ENCODE data around the gene VAV1.

Gene VAV1

DNA sequence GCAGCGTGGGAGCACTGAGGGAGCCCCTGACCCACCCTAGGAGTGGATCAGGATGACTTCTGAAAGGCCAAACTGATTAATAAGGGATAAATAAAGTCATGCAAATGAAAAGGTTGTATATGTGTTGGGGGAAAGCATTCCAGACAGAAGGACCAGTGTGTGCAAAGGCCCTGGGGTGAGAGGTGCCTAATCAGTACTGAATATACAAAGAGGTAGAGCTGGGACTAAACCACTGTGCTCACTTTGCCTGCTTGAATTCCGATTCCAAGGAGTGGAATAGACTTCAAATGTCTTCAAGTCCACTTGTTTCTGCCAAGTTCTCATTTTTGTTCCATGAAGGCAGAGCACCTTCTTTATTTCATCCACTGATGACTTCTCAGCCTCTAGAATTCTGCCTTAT is 82.2 kb downstream of the VAV1 start:
- DNase-seq: no peak

DNA sequence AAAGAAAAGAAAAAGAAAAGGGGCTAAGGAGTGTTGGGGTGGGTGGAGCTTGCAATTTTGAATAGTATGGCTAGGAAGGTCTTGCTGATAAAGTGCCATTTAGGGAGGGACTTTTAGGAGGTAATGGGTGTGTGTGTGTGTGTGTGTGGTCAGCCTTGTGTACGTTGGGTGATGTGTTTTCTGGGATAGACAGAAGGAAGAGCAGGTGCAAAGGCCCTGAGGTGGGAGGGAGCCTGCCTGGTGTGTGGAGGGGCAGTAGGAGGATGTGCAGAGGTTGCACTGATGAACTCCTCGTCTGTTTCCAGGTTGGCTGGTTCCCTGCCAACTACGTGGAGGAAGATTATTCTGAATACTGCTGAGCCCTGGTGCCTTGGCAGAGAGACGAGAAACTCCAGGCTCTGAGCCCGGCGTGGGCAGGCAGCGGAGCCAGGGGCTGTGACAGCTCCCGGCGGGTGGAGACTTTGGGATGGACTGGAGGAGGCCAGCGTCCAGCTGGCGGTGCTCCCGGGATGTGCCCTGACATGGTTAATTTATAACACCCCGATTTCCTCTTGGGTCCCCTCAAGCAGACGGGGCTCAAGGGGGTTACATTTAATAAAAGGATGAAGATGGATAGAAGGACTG is 84.4 kb downstream of the VAV1 start:
- DNase-seq: no peak

DNA sequence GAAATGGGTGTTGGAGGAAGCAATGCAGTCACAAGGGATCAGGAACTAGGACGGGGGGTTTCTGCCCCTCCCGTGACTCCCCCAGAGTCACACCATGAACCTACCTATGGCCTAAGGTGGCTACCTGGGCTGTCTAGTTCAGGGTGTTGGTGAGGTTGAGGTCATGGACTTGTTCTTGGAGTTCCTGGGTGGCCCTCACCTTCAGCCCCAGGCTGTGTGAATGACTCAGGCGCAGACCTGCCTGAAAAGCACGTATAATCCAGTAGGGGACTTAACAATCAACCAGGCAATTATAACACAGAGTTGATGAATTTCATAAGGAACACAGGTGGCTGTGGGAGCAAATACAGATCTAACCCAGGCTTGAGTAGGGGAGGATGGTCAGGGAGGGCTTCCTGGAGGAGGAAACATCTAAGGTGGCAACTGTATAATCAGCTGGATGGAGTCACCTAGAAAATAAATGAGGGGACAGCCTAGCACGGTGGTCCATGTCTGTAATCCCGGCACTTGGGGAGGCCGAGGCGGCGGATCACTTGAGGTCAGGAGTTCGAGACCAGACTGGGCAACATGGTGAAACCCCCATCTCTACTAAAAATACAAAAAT is 89.3 kb downstream of the VAV1 start:
- no peak for DNase-seq

DNA sequence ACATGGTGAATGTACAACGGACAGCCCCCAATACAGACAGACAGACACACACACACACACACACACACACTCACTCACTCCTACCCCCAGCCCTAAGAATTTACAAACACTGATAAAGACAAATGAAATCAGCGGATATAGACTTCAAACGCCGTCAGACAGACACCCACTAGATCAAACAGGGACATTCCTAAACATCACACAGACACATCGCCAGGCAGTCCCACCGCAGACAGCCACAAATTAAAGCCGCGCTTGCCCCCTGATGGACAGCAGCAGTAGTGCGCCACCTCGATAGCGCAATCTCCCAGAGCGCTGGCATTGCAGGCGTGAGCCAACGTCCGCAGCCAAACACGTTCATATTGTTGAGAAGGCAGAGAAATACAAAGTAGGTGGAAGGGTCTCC is 90.2 kb downstream of the VAV1 start:
- DNase-seq: peak; percentile 81

DNA sequence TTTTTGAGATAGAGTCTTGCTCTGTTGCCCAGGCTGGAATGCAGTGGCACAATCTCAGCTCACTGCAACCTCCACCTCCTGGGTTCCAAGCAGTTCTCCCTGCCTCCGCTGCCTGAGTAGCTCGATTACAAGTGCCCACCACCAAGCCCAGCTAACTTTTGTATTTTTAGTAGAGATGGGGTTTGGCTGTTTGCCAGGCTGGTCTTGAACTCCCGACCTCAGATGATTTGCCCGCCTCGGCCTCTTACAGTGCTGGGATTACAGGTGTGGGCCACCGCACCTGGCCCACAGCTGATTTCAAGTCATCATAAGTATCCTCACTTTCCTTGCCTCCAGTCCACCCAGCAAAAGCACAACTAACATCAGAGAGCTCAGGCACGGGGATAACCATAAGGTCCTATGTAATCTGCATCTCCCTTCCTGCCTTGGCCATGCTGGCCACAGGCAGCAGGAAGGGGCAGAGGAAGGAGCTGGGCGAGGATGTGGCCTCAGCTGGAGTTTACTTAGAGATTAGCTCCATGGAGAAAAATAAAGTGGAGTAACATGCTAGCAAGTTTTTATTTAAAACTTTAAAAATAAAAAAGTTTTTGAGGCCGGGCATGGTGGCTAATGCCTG is 91.9 kb downstream of the VAV1 start:
- DNase-seq: no peak

DNA sequence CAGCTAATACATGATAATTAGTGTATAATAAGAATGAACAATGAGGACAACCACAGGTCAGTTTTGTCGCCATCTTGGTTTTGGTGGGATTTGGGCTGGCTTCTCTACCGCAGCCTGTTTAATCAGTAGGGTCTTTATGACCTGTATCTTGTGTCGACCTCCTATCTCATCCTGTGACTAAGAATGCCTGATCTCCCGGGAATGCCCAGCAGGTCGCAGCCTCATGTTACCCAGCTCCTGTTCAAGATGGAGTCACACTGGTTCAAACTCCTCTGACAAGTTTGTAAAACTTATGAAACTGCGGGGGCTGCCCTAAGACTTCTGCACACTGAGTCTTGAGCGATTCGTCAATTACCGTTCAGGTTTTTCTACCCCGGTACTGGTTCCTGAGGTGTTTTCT is 93.3 kb downstream of the VAV1 start:
- DNase-seq: no peak

DNA sequence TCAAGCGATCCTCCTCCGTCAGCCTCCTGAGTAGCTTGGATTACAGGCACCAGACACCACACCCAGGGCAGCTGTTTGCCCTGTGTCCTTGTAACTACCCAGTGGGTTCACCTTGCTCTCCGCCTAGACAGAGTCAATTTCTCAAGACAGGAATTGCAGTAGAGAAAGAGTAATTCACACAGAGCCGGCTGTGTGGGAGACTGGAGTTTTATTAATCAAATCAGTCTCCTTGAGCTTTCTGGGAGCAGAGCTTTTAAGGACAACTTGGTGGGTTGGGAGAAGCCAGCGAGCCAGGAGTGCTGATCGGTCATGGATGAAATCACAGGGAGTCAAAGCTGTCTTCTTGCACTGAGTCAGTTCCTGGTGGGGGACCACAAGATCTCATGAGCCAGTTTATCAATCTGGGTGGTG is 94.2 kb downstream of the VAV1 start:
- peak; percentile 88 for DNase-seq

DNA sequence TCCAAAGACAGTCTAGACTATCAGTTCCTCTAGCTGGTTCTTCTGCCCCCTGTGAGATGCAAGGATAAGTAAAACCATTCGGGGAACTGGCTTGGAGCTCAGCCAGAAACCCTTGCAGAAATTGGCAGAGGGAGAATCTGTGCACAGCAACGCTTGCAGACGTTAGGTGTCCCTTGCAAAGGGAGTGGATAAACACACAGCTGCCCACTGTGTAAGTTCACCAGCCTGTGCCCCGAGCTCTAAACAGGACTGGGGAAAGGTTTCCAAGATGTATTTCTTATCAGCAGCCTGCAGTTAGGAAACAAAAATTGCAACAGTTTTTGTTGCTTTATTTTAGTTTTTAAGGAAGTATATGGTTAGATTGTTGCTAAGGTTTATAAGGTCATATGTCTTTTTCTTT is 95.8 kb downstream of the VAV1 start:
- no peak for DNase-seq

DNA sequence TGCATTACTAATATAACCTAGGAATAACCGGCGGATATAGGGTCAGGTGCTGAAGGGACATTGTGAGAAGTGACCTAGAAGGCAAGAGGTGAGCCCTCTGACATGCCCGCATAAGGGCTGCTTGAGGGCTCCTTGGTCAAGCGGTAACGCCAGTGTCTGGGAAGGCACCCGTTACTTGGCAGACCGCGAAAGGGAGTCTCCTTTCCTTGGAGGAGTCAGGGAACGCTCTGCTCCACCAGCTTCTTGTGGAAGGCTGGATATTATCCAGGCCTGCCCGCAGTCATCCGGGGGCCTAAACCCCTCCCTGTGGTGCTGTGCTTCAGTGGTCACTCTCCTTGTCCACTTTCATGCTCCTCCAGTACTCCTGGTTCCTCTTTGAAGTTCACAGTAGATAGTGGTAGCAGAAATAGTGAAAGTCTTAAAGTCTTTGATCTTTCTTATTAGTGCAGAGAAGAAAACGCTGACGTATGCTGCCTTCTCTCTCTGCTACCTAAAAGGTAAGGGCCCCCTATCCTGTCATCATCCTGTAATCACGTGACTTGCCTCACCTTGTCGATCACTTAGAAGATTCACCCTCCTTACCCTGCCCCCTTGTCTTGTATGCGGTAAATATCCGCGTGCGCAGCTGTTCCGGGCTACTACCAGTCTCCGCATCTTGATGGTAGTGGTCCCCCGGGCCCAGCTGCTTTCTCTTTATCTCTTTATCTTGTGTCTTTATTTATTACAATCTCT is 96.8 kb downstream of the VAV1 start:
- peak; percentile 38 for DNase-seq

DNA sequence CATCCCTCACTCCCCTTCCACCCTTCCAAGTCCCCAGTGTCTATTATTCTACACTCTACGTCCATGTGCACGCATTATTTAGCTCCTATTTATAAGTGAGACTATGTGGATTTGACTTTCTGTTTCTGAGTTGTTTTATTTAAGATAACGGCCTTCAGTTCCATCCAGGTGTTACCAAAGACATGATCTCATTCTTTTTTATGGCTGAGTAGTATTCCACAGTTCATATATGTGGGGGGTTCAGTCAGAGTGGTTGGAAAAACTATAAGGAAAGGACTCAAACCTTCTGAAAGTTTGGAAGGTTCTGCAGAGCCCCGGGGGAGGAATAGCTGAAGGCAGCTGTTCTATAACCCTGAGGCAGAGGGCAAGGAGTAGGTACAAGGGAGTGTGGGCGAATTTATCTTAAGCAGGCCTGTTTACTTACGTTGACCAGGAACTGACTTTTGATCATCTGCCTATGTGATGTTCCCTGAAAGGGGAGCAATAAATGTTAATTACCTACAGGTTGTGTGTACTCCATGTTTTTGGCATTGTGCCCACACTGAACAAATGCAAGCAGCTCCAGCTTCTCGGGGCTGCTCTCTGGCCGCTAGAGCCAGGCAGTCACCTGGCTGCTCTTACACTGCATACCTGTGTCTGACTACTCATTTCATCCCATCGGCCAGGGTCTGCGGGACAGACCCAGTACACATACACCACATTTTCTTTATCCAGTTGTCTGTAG is 101.4 kb downstream of the VAV1 start:
- DNase-seq: no peak

DNA sequence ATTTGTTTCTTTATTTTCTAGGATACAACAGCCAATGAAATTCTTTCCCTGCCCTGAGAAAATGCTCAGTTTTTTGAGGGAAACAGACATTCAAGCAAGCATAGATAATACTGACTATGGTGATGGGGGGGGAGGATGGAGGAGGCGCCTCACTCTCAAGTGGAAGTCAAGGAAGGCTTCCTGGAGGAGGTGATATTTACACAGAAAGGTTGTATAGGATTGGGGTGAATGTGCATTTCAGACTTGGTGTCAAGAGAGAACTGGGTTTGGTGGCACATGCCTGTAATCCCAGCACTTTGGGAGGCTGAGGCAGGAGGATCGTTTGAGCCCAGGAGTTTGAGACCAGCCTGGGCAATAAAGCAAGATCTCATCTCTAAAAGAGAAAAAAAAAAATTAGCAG is 102.7 kb downstream of the VAV1 start:
- DNase-seq: no peak

DNA sequence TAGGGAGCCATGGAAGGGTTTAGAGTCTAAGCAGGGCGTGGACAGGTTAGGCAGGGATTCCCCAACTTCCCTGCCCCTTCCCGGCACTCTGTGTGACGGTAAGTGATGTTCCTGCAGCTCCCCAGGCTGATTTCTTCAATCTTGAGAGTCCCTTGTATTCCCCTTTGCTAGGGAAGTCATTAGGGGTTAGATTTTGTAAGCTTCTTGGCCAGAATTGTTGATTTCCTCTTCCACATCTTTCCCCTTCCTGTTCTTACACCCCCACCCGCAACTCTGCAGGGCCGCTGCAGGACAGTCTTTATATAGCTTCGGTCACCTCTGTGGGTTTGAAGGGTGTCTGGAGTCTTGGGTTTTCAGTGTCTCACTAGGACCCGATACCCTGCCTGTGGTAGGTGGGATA is 104.2 kb downstream of the VAV1 start:
- no peak for DNase-seq

DNA sequence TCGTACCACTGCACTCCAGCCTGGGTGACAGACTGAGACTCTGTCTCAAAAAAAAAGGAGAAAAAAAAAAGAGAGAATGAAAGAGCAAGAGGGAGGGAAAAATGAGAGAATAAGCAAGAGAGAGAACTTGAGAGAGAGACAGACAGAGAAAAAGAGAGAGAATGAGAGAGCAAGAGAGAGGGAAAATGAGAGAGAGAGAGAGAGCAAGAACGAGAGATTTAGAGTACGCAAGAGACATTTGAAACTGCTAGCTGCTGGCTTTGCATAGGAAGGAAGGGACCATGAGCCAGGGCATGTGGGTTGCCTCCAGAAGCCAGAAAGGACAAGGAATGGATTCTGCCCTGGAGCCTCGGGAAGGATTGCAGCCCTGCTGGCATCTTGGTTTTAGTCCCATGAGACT is 105.3 kb downstream of the VAV1 start:
- no peak for DNase-seq

DNA sequence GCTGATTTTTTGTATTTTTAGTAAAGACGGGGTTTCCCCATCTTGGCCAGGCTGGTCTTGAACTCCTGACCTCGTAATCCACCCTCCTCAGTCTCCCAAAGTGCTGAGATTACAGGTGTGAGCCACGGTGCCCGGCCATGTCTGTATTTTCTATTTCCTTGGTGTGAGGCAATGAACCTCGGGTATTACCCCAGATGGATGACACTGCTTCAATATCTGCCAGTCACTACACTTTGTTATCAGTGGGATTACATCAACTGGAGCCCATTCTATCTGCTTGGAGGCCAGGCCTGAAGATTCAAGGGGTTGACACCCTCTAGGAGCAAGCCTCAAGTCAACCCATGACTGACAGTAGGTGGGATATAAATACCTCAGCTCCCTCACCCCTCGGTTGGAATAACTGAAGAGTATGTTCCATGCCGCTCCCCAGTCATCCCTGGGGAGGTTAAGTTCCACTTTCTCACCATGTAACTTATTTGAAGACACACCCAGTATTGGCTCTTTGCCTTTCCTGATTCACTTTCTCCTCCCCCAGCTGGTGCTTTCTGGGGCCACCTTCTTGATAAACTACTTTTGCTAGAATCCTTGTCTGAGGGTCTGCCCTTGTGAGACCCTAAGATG is 113.9 kb downstream of the VAV1 start:
- DNase-seq: no peak

DNA sequence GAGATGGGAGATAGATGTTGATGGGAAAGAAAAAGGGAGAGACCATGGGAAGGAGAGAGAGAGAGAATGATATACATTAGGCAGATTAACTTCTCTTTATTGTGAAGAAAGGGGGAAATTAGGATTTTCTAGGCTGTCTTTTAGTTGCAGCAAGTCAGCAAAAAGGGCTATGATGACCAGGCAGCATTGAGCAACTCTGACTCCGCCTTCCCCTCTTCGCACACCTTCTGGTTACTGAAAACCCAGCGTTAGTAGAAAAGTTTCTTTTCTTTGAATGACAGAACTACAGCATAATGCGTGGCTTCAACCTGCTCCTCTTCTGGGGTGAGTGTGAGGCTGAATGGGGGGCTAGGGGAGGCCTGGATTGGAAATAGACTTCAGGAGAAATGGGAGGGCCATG is 114.8 kb downstream of the VAV1 start, which contains the start of gene ADGRE1:
TSS of gene ADGRE1 (plus strand) at position 264 of the 400 bp plus-strand sequence. CDS start at position 294, 30 bp downstream.
- no peak for DNase-seq

DNA sequence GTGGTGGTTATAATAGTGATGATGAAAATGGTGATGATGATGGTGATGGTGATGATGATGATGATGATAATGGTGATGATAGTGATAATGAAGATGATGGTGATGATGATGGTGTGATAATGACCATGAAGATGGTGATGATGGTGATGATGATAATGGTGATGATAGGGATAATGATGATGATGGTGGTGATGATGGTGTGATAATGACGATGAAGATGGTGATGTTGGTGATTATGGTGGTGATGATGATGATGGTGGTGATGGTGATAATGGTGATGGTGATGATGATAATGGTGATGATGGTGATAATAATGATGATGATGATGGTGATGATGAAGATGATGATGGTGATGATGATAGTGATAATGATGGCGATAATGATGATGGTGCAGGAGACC is 116.5 kb downstream of the VAV1 start:
- no peak for DNase-seq

DNA sequence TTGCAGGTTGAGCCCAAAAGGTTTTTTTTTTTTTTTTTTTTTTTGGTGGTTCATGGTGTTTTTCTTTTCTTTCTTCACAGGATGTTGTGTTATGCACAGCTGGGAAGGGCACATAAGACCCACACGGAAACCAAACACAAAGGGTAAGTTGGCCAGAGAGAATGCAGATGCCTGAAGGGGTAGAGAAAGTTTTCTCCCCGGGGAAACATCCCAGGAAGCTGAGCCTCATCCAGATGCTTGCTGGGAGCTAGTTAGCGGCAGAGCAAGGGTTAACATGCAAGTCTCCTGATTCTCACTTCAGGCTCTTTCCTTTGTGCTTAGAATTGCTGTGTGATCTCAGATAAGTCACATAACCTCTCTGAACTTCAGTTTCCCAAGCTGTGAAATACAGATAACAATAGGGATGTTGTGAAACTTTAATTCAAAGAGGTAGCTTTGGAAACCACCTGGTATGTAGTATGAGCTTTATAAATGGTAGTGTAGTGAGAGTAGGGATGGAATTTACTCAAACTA is 117.9 kb downstream of the VAV1 start:
- DNase-seq: no peak

DNA sequence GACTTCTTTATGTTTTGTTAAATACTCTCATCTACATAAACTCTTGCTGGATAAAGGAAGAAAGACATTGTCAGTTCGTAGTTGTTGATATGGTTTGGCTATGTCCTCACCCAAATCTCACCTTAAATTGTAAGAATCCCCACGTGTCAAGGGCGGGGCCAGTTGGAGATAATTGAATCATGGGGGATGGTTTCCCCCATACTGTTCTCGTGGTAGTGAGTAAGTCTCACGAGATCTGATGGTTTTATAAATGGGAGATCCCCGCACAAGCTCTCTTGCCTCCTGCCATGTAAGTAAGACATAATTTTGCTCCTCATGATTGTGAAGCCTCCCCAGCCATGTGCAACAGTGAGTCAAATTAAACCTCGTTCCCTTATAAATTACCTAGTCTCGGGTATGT is 118.4 kb downstream of the VAV1 start:
- no peak for DNase-seq

DNA sequence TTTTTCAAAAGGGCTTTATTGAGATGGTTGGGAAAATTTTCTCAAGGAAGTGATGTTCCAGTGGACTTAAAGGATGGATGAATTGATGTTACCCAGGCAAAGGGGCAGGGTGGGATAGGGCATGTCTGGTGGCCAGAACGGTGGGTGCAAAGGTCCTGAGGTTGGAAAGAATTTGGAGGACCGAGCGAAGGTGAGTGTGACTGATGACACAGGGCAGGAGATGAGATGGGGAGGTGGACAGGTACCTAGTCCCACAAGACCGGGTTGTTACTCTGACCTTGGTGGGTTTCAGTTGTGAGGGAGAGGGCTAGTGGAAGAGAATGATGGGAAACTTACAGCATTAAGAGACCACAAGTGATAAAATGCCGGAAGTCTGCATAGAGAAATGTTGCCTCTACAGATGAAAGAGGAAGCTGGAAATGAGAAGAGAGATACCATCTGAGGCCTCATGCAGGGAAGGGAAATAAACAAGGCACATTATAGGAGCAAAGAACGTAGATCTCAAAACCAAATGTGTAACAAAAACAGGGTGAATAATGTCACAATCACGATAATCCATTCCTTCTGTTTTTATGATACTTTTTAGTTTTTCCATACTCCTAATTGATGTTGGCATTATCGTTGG is 119.4 kb downstream of the VAV1 start:
- DNase-seq: no peak

DNA sequence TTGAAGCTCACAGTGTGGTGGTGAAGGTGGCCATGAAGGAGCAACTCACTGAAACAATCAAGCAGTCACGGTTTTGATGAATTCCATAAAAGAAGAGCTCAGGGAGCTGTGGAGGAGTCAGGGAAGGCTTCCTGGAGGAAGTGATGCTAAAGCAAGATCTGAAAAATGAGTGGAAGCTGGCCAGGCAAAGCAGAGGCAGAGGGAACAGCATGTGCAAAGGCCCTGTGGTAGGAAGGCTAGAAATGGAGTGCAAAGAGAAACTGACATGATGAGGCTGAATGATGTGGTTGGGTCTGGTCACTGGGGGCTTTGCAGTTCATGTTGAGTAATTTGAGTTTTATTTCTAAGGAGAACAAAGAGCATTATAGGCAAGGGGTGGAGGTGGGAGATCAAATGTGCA is 121.8 kb downstream of the VAV1 start:
- no peak for DNase-seq

DNA sequence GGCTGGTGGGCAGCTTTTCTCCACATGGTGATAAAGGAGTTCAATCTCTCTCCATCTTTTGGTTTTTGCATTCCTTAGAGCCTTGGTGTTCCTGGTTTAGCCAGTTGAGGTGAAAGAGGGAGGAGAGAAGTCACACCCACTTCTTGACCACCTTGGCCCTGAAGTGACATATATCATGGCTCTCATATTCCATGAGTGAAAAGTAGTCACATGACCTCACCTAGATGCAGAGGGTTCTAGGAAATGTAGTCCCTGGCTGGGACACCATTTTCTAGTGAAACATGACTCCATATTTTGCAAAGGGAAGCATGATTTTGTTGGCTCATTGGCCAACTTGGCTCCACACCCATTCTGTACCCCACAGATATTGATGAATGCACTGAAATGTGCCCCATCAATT is 130.9 kb downstream of the VAV1 start:
- DNase-seq: no peak

DNA sequence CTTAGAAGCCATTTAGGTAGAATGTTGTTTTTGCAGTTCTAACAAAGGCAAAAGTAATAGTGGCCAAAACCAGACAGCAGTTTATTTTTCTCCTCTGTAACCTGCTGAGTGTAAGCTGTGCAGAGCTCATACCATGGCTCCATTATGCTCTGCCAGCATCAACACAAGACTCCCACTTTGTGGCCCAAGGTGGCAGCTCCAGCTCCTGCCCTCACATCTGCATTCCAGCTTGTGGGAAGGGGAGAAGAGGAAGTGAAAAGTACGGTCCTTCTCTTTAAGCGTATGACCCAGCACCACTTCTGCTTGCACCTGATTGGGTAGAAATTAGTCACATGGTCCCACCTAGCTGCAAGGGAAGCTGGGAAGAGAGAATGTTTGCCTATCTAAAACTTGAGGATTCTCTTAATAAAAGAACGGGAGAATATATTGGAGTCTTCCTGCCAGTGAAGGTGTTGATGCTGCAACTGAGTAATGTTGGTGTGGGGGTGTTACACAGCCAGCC is 134.1 kb downstream of the VAV1 start:
- DNase-seq: no peak

Measured in kidney glomerular epithelial cell (primary cell).